ENCODE results near the gene DPYD.

DPYD gene

GRCh38 chr1:97781762-97782337 lies 139.0 kb downstream of the DPYD start:
- no peak for DNase-seq

GRCh38 chr1:97780884-97781283 lies 139.9 kb downstream of the DPYD start:
- no peak for DNase-seq

GRCh38 chr1:97778718-97779117 lies 142.1 kb downstream of the DPYD start:
- DNase-seq = no peak

GRCh38 chr1:97770376-97770775 lies 150.5 kb downstream of the DPYD start:
- no peak for DNase-seq

GRCh38 chr1:97767381-97767780 lies 153.5 kb downstream of the DPYD start:
- DNase-seq = no peak

- DNase-seq = peak; percentile 43
Observed at GRCh38 chr1:97764991-97765390, 155.8 kb downstream of the DPYD start.

- DNase-seq = no peak
Observed at GRCh38 chr1:97761637-97762036, 159.2 kb downstream of the DPYD start.

- DNase-seq = no peak
Observed at GRCh38 chr1:97759078-97759477, 161.8 kb downstream of the DPYD start.

- DNase-seq = no peak
Observed at GRCh38 chr1:97758541-97759057, 162.2 kb downstream of the DPYD start.

- peak; percentile 31 for DNase-seq
Observed at GRCh38 chr1:97745912-97746311, 174.9 kb downstream of the DPYD start.

- DNase-seq = no peak
Observed at GRCh38 chr1:97744977-97745376, 175.9 kb downstream of the DPYD start.

GRCh38 chr1:97743129-97743528 lies 177.7 kb downstream of the DPYD start:
- no peak for DNase-seq

GRCh38 chr1:97740891-97741290 lies 179.9 kb downstream of the DPYD start:
- DNase-seq = no peak

- DNase-seq = no peak
Observed at GRCh38 chr1:97739596-97740103, 181.2 kb downstream of the DPYD start.

- no peak for DNase-seq
Observed at GRCh38 chr1:97738270-97738669, 182.6 kb downstream of the DPYD start.

GRCh38 chr1:97730271-97730670 lies 190.6 kb downstream of the DPYD start:
- DNase-seq = no peak

- DNase-seq = no peak
Observed at GRCh38 chr1:97728436-97728835, 192.4 kb downstream of the DPYD start.

- DNase-seq = no peak
Observed at GRCh38 chr1:97727029-97727428, 193.8 kb downstream of the DPYD start.

GRCh38 chr1:97726386-97726785 lies 194.4 kb downstream of the DPYD start:
- DNase-seq = no peak

- DNase-seq = no peak
Observed at GRCh38 chr1:97721221-97721620, 199.6 kb downstream of the DPYD start.

GRCh38 chr1:97712980-97713379 lies 207.9 kb downstream of the DPYD start:
- DNase-seq = no peak

- DNase-seq = no peak
Observed at GRCh38 chr1:97711858-97712257, 209.0 kb downstream of the DPYD start.

- DNase-seq = no peak
Observed at GRCh38 chr1:97693601-97694000, 227.2 kb downstream of the DPYD start.

GRCh38 chr1:97691325-97691724 lies 229.5 kb downstream of the DPYD start:
- no peak for DNase-seq

GRCh38 chr1:97685360-97685759 lies 235.5 kb downstream of the DPYD start:
- DNase-seq = no peak

Data from inflammatory macrophage treated with lipopolysaccharide for 4 hours (primary cell).